Panc1 (cell line): Measurements from ENCODE around the gene OR7C1. TPM values are rescaled to one million over a fixed set of nuclear protein-coding genes. Genes with fewer than 3 reads are reported as not detected.

Experiments used
- ATAC-seq: fragments of 200-7000 bp; cut with Tn5 transposase; 2 replicates; pipeline ENCODE4 v1.9.1; 2020; ENCODE audit warnings: mild to moderate bottlenecking, moderate library complexity
- BruUV-seq: library from RNA; stranded (reverse); fragments of 400-500 nt; replicated peaks from 2 replicates; lab custom pipeline; 2021; lab: Mats Ljungman, UMichigan
- CTCF ChIA-PET: fragments of 300-600 bp; sonication (Branson Sonifier 250); formaldehyde crosslinking; loops from one replicate; lab custom pipeline; 2022; ENCODE audit warnings: antibody characterized with exemption; lab: Charles Lee
- POLR2A ChIA-PET: fragments of 300-600 bp; sonication (Branson Sonifier 250); formaldehyde crosslinking; loops from one replicate; lab custom pipeline; 2022; ENCODE audit warnings: antibody characterized with exemption; lab: Charles Lee
- DNase-seq: peaks from one replicate; pipeline ENCODE4 v3.0.0-alpha.2; 2010; ENCODE audit warnings: low read depth, low spot score
- H3K27ac ChIP-seq: 2 replicates; pipeline ENCODE4 v1.5.1; 2011; ENCODE audit warnings: mild to moderate bottlenecking, low read length, inconsistent platforms
- H3K27me3 ChIP-seq: fragments of 200-500 bp; sonication (Bioruptor generic); 2 replicates; pipeline ENCODE4 v1.6.0; 2014; ENCODE audit warnings: low read length, inconsistent platforms; ENCODE audit not compliant: control insufficient read depth, insufficient read depth
- H3K36me3 ChIP-seq: fragments of 200-500 bp; sonication (Bioruptor generic); 2 replicates; pipeline ENCODE4 v1.5.1; 2014; ENCODE audit warnings: inconsistent platforms, mild to moderate bottlenecking, low read length, moderate library complexity; ENCODE audit not compliant: control insufficient read depth, insufficient read depth
- H3K4me1 ChIP-seq: 2 replicates; pipeline ENCODE4 v1.5.1; 2011; ENCODE audit warnings: inconsistent platforms, mild to moderate bottlenecking, low read length, moderate library complexity; ENCODE audit not compliant: control insufficient read depth, insufficient read depth
- H3K4me3 ChIP-seq, 2 experiments: 2 replicates each; pipeline ENCODE4 v1.5.1; 2011 to 2012; ENCODE audit warnings: low read depth in 2 of 2, low read length in 2 of 2, mild to moderate bottlenecking in 2 of 2, inconsistent platforms in 1 of 2, moderate library complexity in 1 of 2
- H3K9me3 ChIP-seq: fragments of 200-500 bp; sonication (Bioruptor generic); 2 replicates; pipeline ENCODE4 v1.5.1; 2014; ENCODE audit warnings: low read depth, mild to moderate bottlenecking, inconsistent platforms, low read length, moderate library complexity; ENCODE audit not compliant: control insufficient read depth, insufficient read depth
- CTCF ChIP-seq: fragments of 450-650 bp; IDR thresholded peaks from 2 replicates; pipeline ENCODE4 v1.5.1; 2017; ENCODE audit warnings: mild to moderate bottlenecking
- POLR2AphosphoS5 ChIP-seq: IDR thresholded peaks from 2 replicates; pipeline ENCODE4 v1.6.1; 2012; ENCODE audit warnings: mild to moderate bottlenecking, low read depth, low read length, moderate library complexity
- REST ChIP-seq, 2 experiments: IDR thresholded peaks; 2 replicates each; pipeline ENCODE4 v1.6.1; 2011 to 2012; ENCODE audit warnings: low read depth in 2 of 2, control low read depth in 1 of 2, low read length in 1 of 2, mild to moderate bottlenecking in 1 of 2, moderate library complexity in 1 of 2; ENCODE audit not compliant: insufficient read depth in 1 of 2
- SIN3A ChIP-seq: IDR thresholded peaks from 2 replicates; pipeline ENCODE4 v1.6.1; 2012; ENCODE audit warnings: low read depth, mild to moderate bottlenecking, low read length, moderate library complexity, borderline replicate concordance; ENCODE audit not compliant: insufficient read depth
- TCF7L2 ChIP-seq: IDR thresholded peaks from 2 replicates; pipeline ENCODE4 v1.6.1; 2011; ENCODE audit warnings: mild to moderate bottlenecking, low read depth, low read length, inconsistent platforms
- in situ Hi-C: cut with HindIII; loops from 2 replicates; pipeline ENCODE4 v1.10.0; 2016; ENCODE audit warnings: low sequenced_read_pairs, low pct_unique_long_range_greater_than_20kb
- intact Hi-C: fragments of 100-400 bp; cut with micrococcal nuclease; formaldehyde crosslinking; loops from one replicate; pipeline ENCODE4 v1.10.0; 2022; ENCODE audit not compliant: unreplicated experiment
- total RNA-seq: library from RNA; stranded (reverse); gene quantifications from one replicate; pipeline ENCODE4 v1.2.1, GENCODE V29; 2021; ENCODE audit not compliant: unreplicated experiment

The OR7C1 gene
- total RNA-seq, 1 experiment from 2014 or later, result not detected

GRCh38 chr19:14837391-14837790 is 2.4 kb upstream of the OR7C1 start:
- TF ChIP-seq CTCF (no peak), TCF7L2 (no peak), REST (IDR thresholded peaks at IDR 0.05; ENCODE audit: insufficient read depth in 1 of 2, low read depth in 2 of 2, low read length in 1 of 2) (no peak), SIN3A (no peak), POLR2AphosphoS5 (no peak)
- no peak overlapping the region for H3K4me3 ChIP-seq
- H3K9me3 ChIP-seq, result no peaks in the 10 kb centered on the region
- H3K27me3 ChIP-seq, result peaks cover 2% of the 10 kb centered on the region; the same call in 1 of the 2 replicates
- DNase-seq (no peak), ATAC-seq (no peak)
- intact Hi-C loops, result no loop called here
- no peak overlapping the region for H3K27ac ChIP-seq
- no peaks in the 10 kb centered on the region for H3K4me1 ChIP-seq
- BruUV-seq, result no TSS peak
- H3K36me3 ChIP-seq, result no peaks in the 10 kb centered on the region
- ChIA-PET CTCF (no interaction called here), POLR2A (no interaction called here)
- in situ Hi-C loops, result no loop called here

GRCh38 chr19:14830702-14831101 is 4.3 kb downstream of the OR7C1 start:
- Histone ChIP-seq H3K36me3 (no peaks in the 10 kb centered on the region), H3K4me1 (no peaks in the 10 kb centered on the region), H3K4me3 (no peak overlapping the region), H3K9me3 (no peaks in the 10 kb centered on the region), H3K27ac (no peak overlapping the region), H3K27me3 (peaks cover 7% of the 10 kb centered on the region)
- in situ Hi-C loops, result no loop called here
- intact Hi-C loops, result no loop called here
- ChIA-PET POLR2A (no interaction called here), CTCF (no interaction called here)
- DNase-seq (no peak), ATAC-seq (no peak)
- no peak for TF ChIP-seq TCF7L2
- TF ChIP-seq POLR2AphosphoS5, result no peak
- no peak for TF ChIP-seq CTCF
- TF ChIP-seq REST (IDR thresholded peaks at IDR 0.05; ENCODE audit: insufficient read depth in 1 of 2, low read depth in 2 of 2, low read length in 1 of 2), result no peak
- no peak for TF ChIP-seq SIN3A
- no TSS peak for BruUV-seq
